ENCODE data around the gene VAPB. TPM values are rescaled to one million over a fixed set of nuclear protein-coding genes. Genes with fewer than 3 reads are reported as not detected.

Gene VAPB, protein sequence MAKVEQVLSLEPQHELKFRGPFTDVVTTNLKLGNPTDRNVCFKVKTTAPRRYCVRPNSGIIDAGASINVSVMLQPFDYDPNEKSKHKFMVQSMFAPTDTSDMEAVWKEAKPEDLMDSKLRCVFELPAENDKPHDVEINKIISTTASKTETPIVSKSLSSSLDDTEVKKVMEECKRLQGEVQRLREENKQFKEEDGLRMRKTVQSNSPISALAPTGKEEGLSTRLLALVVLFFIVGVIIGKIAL
- total RNA-seq: 13.7 and 44.9 TPM in 2 replicates

DNA sequence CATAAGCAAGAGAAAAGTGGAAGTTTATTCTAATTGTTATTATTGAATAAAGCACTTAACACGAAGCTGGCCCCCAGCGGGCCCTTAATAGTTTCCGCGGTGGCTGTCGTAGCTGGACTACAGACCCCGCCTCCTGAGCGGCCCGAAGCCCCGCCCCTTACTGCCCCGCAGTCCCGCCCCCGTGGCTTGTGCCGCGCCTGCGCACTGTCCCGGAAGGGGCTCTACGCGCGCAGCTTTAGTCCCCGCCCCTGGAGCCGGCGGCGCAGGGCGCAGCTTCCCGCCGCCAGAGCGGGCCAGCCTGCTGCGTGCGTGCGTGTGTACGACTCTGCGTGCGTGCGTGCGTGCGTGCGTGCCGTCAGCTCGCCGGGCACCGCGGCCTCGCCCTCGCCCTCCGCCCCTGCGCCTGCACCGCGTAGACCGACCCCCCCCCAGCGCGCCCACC, at the start of gene VAPB:
VAPB (plus strand) TSS at position 348 of the 442 bp plus-strand sequence. CDS start 231 bp downstream, outside the sequence.

Other genes starting within 250 kb of the VAPB start
- gene ANKRD60, start 160.6 kb upstream of the VAPB start, total RNA-seq: not detected in 2 replicates
- 16.1 and 25.3 TPM in 2 replicates for gene RAB22A, start 79.5 kb upstream of the VAPB start, total RNA-seq
- under 0.01 and 0.21 TPM in 2 replicates for gene APCDD1L, start 126.2 kb downstream of the VAPB start, total RNA-seq

Data from nasal cavity respiratory epithelium epithelial cell of viscerocranial mucosa (primary cell).